GM12892 (cell line): ENCODE results near the gene LEFTY2.

ENCODE experiments used
- POLR2A ChIP-seq: IDR thresholded peaks from 2 replicates; pipeline ENCODE4 v1.6.1; 2011; ENCODE audit warnings: low read depth, low read length, control low read depth
- TAF1 ChIP-seq: IDR thresholded peaks from 2 replicates; pipeline ENCODE4 v1.6.1; 2011; ENCODE audit warnings: low read depth, mild to moderate bottlenecking, control low read depth, low read length, borderline replicate concordance

DNA sequence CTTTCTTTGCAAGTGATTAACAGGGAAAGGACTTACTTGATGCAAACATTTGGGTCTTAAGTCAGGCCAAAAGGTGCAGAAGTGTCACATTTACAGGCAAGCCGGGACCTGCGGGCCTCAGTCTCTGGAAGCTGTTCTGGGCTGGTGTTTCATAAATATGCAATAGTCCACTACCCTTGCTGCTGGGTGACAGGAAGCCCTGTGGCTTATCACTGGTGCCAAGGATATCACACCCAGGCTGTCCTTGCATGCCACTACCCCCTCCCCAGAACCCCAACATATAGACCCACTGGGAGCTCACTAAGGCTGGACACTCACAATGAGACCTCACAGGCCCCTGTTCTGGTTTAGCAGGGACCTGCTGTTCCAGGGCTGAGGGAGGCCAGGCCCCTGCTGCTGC lies 3.4 kb upstream of the LEFTY2 start:
- TF ChIP-seq POLR2A (no peak), TAF1 (no peak)
